Hepatocyte (in vitro differentiated cells): ENCODE data around the gene KRTAP10-5. TPM values are rescaled to one million over a fixed set of nuclear protein-coding genes. Genes with fewer than 3 reads are reported as not detected.
"Not testable (repeated sequence)": the region's sequence is repeated elsewhere in the genome, so short reads cannot be mapped to it uniquely, and the experiment has no call there.

Experiments
- DNase-seq: peaks from one replicate; pipeline ENCODE4 v3.0.0-alpha.2; 2016; ENCODE audit warnings: low spot score
- H2AFZ ChIP-seq: fragments of 200-600 bp; sonication (generic); 2 replicates; pipeline ENCODE4 v1.6.0; 2016; ENCODE audit warnings: antibody characterized with exemption, mild to moderate bottlenecking
- H3K27ac ChIP-seq: fragments of 200-600 bp; sonication (generic); 2 replicates; pipeline ENCODE4 v1.5.1; 2016; ENCODE audit warnings: mild to moderate bottlenecking
- H3K27me3 ChIP-seq: fragments of 200-600 bp; sonication (generic); 2 replicates; pipeline ENCODE4 v1.6.1; 2016
- H3K36me3 ChIP-seq: fragments of 200-600 bp; sonication (generic); replicated peaks from 2 replicates; pipeline ENCODE4 v1.5.1; 2016; ENCODE audit warnings: low read depth; ENCODE audit not compliant: insufficient read depth
- H3K4me1 ChIP-seq: fragments of 200-600 bp; sonication (generic); 2 replicates; pipeline ENCODE4 v1.5.1; 2016; ENCODE audit warnings: mild to moderate bottlenecking, moderate library complexity; ENCODE audit not compliant: insufficient read depth
- H3K4me2 ChIP-seq: fragments of 200-600 bp; sonication (generic); 2 replicates; pipeline ENCODE4 v1.6.0; 2016
- H3K4me3 ChIP-seq: fragments of 200-600 bp; sonication (generic); 2 replicates; pipeline ENCODE4 v1.5.1; 2016; ENCODE audit warnings: mild to moderate bottlenecking
- H3K79me2 ChIP-seq: fragments of 200-600 bp; sonication (generic); 2 replicates; pipeline ENCODE4 v1.6.0; 2017; ENCODE audit warnings: mild to moderate bottlenecking
- H3K9me2 ChIP-seq: fragments of 200-600 bp; sonication (generic); replicated peaks from 2 replicates; pipeline ENCODE4 v1.6.0; 2017; ENCODE audit warnings: mild to moderate bottlenecking; ENCODE audit not compliant: insufficient read depth
- H3K9me3 ChIP-seq: fragments of 200-600 bp; sonication (generic); 2 replicates; pipeline ENCODE4 v1.5.1; 2016; ENCODE audit warnings: low read depth, mild to moderate bottlenecking
- H4K20me1 ChIP-seq: fragments of 200-600 bp; sonication (generic); 2 replicates; pipeline ENCODE4 v1.6.0; 2016; ENCODE audit warnings: mild to moderate bottlenecking; ENCODE audit not compliant: insufficient read depth, poor library complexity, severe bottlenecking
- EZH2 ChIP-seq: fragments of 200-600 bp; sonication (generic); IDR thresholded peaks from 2 replicates; pipeline ENCODE4 v1.6.1; 2016; ENCODE audit warnings: antibody characterized with exemption, mild to moderate bottlenecking, borderline replicate concordance
- EZH2phosphoT487 ChIP-seq: fragments of 200-600 bp; sonication (generic); IDR thresholded peaks from one replicate; pipeline ENCODE4 v1.6.1; 2018; ENCODE audit warnings: antibody characterized with exemption, mild to moderate bottlenecking, low read depth, moderate library complexity; ENCODE audit not compliant: unreplicated experiment, severe bottlenecking
- WGBS: methylation state at CpG from one replicate; pipeline ENCODE4 v1.1.6; 2016; ENCODE audit warnings: low lambda C conversion rate; ENCODE audit errors: missing lambda C conversion rate; 5-methylcytosine and 5-hydroxymethylcytosine counted together
- polyA plus RNA-seq: library from polyadenylated mRNA; unstranded; fragments of >200 nt; fragmentation: Nextera tagmentation; extraction: Ambion mirVana; gene quantifications from 2 replicates; pipeline ENCODE4 v1.2.1, GENCODE V29; 2016
- total RNA-seq: library from RNA; depleted of rRNA; stranded (reverse); fragments of >200 nt; gene quantifications from 2 replicates; pipeline ENCODE4 v1.2.3, GENCODE V29; 2014
- TF ChIP-seq, protein P1 (sequence below): fragments of 200-600 bp; sonication (generic); IDR thresholded peaks from 2 replicates; pipeline ENCODE4 v1.5.1; 2016; ENCODE audit warnings: antibody characterized with exemption, mild to moderate bottlenecking; ENCODE audit not compliant: poor library complexity

The KRTAP10-5 gene
- total and polyA plus RNA-seq, 2 experiments from 2014 or later: not detected

GRCh38 chr21:44566403-44566802 lies 14.0 kb downstream of the KRTAP10-5 start:
- H3K79me2 ChIP-seq: no peaks in the 10 kb centered on the region

DNA sequence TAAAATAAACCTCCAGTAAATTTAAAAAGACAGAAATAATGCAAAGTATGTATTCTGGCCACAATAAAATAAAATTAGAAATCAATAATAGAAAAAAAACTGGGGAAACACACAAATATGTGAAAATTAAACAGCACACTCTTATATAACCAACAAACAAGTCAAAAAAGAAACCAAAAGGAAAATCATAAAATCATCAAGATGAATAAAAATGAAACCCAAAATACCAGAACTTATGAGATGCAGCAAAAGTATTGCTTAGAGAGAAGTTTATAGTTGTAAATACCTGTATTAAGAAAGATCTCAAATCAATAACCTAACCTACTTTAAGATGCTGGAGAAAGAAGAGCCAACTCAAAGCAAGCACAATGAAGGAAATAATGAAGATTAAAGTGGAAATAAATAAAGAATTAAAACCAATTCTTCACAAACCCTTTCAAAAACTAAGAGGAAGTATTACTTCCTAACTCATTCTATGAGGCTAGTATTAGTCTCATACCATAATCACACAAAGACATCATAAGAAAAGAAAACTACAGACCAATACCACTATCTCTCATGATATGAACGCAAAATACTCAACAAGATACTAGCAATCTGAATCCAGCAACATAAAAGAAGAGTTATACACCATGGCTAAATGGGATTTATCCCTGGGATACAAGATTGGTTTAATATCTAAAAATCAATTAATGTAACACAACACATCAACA lies 15.4 kb downstream of the KRTAP10-5 start:
- no peaks in the 10 kb centered on the region for H3K36me3 ChIP-seq
- no peak for TF ChIP-seq EZH2
- TF ChIP-seq EZH2phosphoT487: no peak
- TF ChIP-seq, protein P1, sequence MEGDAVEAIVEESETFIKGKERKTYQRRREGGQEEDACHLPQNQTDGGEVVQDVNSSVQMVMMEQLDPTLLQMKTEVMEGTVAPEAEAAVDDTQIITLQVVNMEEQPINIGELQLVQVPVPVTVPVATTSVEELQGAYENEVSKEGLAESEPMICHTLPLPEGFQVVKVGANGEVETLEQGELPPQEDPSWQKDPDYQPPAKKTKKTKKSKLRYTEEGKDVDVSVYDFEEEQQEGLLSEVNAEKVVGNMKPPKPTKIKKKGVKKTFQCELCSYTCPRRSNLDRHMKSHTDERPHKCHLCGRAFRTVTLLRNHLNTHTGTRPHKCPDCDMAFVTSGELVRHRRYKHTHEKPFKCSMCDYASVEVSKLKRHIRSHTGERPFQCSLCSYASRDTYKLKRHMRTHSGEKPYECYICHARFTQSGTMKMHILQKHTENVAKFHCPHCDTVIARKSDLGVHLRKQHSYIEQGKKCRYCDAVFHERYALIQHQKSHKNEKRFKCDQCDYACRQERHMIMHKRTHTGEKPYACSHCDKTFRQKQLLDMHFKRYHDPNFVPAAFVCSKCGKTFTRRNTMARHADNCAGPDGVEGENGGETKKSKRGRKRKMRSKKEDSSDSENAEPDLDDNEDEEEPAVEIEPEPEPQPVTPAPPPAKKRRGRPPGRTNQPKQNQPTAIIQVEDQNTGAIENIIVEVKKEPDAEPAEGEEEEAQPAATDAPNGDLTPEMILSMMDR: no peak
- no peak overlapping the region for H3K4me2 ChIP-seq
- no peaks in the 10 kb centered on the region for H3K9me3 ChIP-seq
- no peaks in the 10 kb centered on the region for H3K27me3 ChIP-seq
- no peak overlapping the region for H3K4me3 ChIP-seq
- DNase-seq: no peak
- 8% methylated on average over 1 of the region's 1 CpG for WGBS
- no peak overlapping the region for H2AFZ ChIP-seq
- H3K4me1 ChIP-seq: no peaks in the 10 kb centered on the region
- H4K20me1 ChIP-seq: no peaks in the 10 kb centered on the region
- H3K9me2 ChIP-seq: no peaks in the 10 kb centered on the region
- H3K79me2 ChIP-seq: no peaks in the 10 kb centered on the region
- H3K27ac ChIP-seq: no peak overlapping the region

More at GRCh38 chr21:44566403-44566802, 14.0 kb downstream of the KRTAP10-5 start:
- H3K9me3 ChIP-seq: no peaks in the 10 kb centered on the region
- WGBS: 82% methylated on average over 1 of the region's 1 CpG
- H2AFZ ChIP-seq: no peak overlapping the region
- no peaks in the 10 kb centered on the region for H3K36me3 ChIP-seq
- H3K4me1 ChIP-seq: no peaks in the 10 kb centered on the region
- H3K4me3 ChIP-seq: no peak overlapping the region
- H3K4me2 ChIP-seq: no peak overlapping the region
- H4K20me1 ChIP-seq: no peaks in the 10 kb centered on the region
- DNase-seq: no peak
- H3K27me3 ChIP-seq: no peaks in the 10 kb centered on the region
- no peaks in the 10 kb centered on the region for H3K9me2 ChIP-seq
- H3K27ac ChIP-seq: no peak overlapping the region
- TF ChIP-seq, protein P1: no peak
- no peak for TF ChIP-seq EZH2
- TF ChIP-seq EZH2phosphoT487: no peak

DNA sequence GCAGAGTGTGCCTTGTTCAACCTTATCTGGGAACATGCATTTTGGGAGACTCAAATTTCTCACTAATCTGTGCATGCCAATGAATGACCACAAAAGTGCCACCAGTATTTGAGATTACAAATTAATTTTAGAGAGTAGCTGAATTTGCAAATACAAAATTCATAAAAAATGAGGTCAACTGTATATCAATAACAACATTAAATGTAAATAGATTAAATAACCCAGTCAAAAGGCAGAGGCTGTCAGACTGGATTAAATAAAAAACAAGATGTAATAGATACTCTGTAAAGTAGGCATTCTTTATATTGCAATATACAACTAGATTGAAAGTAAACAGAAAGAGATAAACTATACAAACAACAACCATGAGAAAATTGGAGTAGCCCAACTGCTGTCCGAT lies 16.3 kb downstream of the KRTAP10-5 start:
- H4K20me1 ChIP-seq: no peaks in the 10 kb centered on the region
- H2AFZ ChIP-seq: no peak overlapping the region
- H3K4me2 ChIP-seq: no peak overlapping the region
- no peak overlapping the region for H3K4me3 ChIP-seq
- H3K79me2 ChIP-seq: no peaks in the 10 kb centered on the region
- H3K9me3 ChIP-seq: no peaks in the 10 kb centered on the region
- H3K27ac ChIP-seq: no peak overlapping the region
- H3K4me1 ChIP-seq: no peaks in the 10 kb centered on the region
- no peak for DNase-seq
- TF ChIP-seq EZH2 (no peak), EZH2phosphoT487 (no peak)
- TF ChIP-seq, protein P1: no peak
- H3K36me3 ChIP-seq: no peaks in the 10 kb centered on the region
- no peaks in the 10 kb centered on the region for H3K27me3 ChIP-seq
- no peaks in the 10 kb centered on the region for H3K9me2 ChIP-seq
- 94% methylated on average over 1 of the region's 1 CpG for WGBS

DNA sequence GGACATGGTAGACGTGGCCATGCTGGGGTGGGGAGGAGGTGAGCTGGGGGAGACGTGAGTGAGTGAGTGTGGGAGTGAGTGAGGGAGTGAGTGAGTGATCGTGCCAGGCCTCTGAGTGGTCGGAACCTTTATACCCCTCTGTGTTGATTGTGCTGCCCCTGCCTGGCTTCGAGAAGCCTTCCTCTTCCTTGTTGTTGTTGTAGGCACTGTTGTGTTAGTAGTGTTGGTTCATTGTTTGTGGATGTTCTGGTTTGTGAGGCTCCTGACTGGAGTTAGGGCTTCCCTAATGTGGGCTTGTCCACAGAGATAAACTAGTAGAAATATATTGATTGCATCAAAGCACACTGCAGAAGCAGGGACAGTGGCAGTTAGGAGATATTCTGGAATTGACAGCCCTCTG lies 21.7 kb downstream of the KRTAP10-5 start, which contains the start of gene KRTAP10-3:
TSS of gene KRTAP10-3 (minus strand) at position 101 of the 400 bp plus-strand sequence. CDS start at position 21, 80 bp downstream.
- Histone ChIP-seq H3K4me3 (no peak within 1 kb of the TSS), H2AFZ (no peak within 1 kb of the TSS), H3K9me2 (no peaks in the 10 kb centered on the region), H3K4me1 (no peaks in the 10 kb centered on the region), H3K79me2 (no peaks in the 10 kb centered on the region), H3K4me2 (no peak within 1 kb of the TSS), H4K20me1 (no peaks in the 10 kb centered on the region), H3K27me3 (no peaks in the 10 kb centered on the region), H3K9me3 (no peaks in the 10 kb centered on the region), H3K36me3 (no peaks in the 10 kb centered on the region), H3K27ac (no peak within 1 kb of the TSS)
- 77% methylated on average over 5 of the region's 5 CpGs for WGBS
- TF ChIP-seq EZH2: no peak
- DNase-seq: no peak

GRCh38 chr21:44558329-44558675 lies 22.1 kb downstream of the KRTAP10-5 start:
- H3K4me1 ChIP-seq, H3K4me3 ChIP-seq, H4K20me1 ChIP-seq, H3K4me2 ChIP-seq, H3K27ac ChIP-seq, H3K79me2 ChIP-seq, H3K9me2 ChIP-seq, H2AFZ ChIP-seq, DNase-seq, H3K36me3 ChIP-seq, H3K27me3 ChIP-seq, H3K9me3 ChIP-seq: not testable (repeated sequence)
- WGBS: 80% methylated on average over 9 of the region's 10 CpGs
